K562 (cell line): ENCODE results near the gene ENKUR. TPM values are rescaled to one million over a fixed set of nuclear protein-coding genes. Genes with fewer than 3 reads are reported as not detected.

Experiments used
- COPS2 ChIP-seq: fragments of 450-650 bp; conservative IDR thresholded peaks from 2 replicates; pipeline ENCODE4 v1.6.1; 2016; ENCODE audit warnings: mild to moderate bottlenecking, moderate library complexity
- DPF2 ChIP-seq: fragments of 450-650 bp; IDR thresholded peaks from 2 replicates; pipeline ENCODE4 v1.6.1; 2016
- ESRRB ChIP-seq: fragments of 250-450 bp; sonication (Bioruptor Pico); IDR thresholded peaks from 2 replicates; pipeline ENCODE4 v1.5.0; 2020; ENCODE audit warnings: mild to moderate bottlenecking, moderate library complexity, borderline replicate concordance
- ETV1 ChIP-seq: fragments of 450-650 bp; conservative IDR thresholded peaks from 2 replicates; pipeline ENCODE4 v1.6.1; 2016; ENCODE audit warnings: missing genetic modification characterization, control low read depth, low read depth, missing compliant biosample characterization
- FOXA3 ChIP-seq, 2 experiments: fragments of 450-650 bp in 1 of 2; sonication (generic) in 1 of 2; formaldehyde crosslinking; IDR thresholded peaks in 1 of 2; conservative IDR thresholded peaks in 1 of 2; 2 replicates each; pipeline versions ENCODE4 v1.4.0 to v1.8.0; 2020 to 2022; ENCODE audit warnings: mild to moderate bottlenecking in 2 of 2, missing genetic modification reagents in 1 of 2
- HDAC2 ChIP-seq: fragments of 450-650 bp; IDR thresholded peaks from 2 replicates; pipeline ENCODE4 v1.6.1; 2016; ENCODE audit warnings: mild to moderate bottlenecking
- ID3 ChIP-seq, 2 experiments: fragments of 250-450 bp in 1 of 2; fragments of 450-650 bp in 1 of 2; sonication (Bioruptor Pico) in 1 of 2; IDR thresholded peaks; 2 replicates each; pipeline versions ENCODE4 v1.6.1 to v1.8.0; 2016 to 2021; ENCODE audit warnings: mild to moderate bottlenecking in 2 of 2, moderate library complexity in 2 of 2, missing compliant biosample characterization in 1 of 2, missing genetic modification characterization in 1 of 2
- IFI16 ChIP-seq: fragments of 250-450 bp; sonication (Bioruptor Pico); IDR thresholded peaks from 2 replicates; pipeline ENCODE4 v2.1.2; 2022; ENCODE audit warnings: mild to moderate bottlenecking, inconsistent platforms
- PRDM10 ChIP-seq: fragments of 450-650 bp; IDR thresholded peaks from 2 replicates; pipeline ENCODE4 v1.6.1; 2018; ENCODE audit not compliant: partially characterized antibody
- SIN3A ChIP-seq, 2 experiments: fragments of 150-350 bp in 1 of 2; IDR thresholded peaks; 2 replicates each; pipeline ENCODE4 v1.6.1; 2011 to 2016; ENCODE audit warnings: borderline replicate concordance in 2 of 2, low read depth in 2 of 2, low read length in 2 of 2, mild to moderate bottlenecking in 2 of 2, moderate library complexity in 2 of 2; ENCODE audit not compliant: control insufficient read depth in 1 of 2
- TSHZ1 ChIP-seq: fragments of 250-450 bp; sonication (Bioruptor Pico); IDR thresholded peaks from 2 replicates; pipeline ENCODE4 v1.4.0; 2020; ENCODE audit warnings: mild to moderate bottlenecking, moderate library complexity
- YBX1 ChIP-seq: fragments of 450-650 bp; IDR thresholded peaks from 2 replicates; pipeline ENCODE4 v1.7.1; 2016; ENCODE audit warnings: mild to moderate bottlenecking
- ZNF174 ChIP-seq: fragments of 250-450 bp; sonication (Bioruptor Pico); IDR thresholded peaks from 2 replicates; pipeline ENCODE4 v1.4.0; 2020; ENCODE audit warnings: mild to moderate bottlenecking
- ZNF347 ChIP-seq: fragments of 450-650 bp; formaldehyde crosslinking; IDR thresholded peaks from 2 replicates; pipeline ENCODE4 v1.4.0; 2020; ENCODE audit warnings: low read depth, mild to moderate bottlenecking, moderate library complexity
- ZNF518B ChIP-seq: fragments of 250-450 bp; sonication (Bioruptor Pico); IDR thresholded peaks from 2 replicates; pipeline ENCODE4 v1.5.0; 2021; ENCODE audit warnings: mild to moderate bottlenecking, moderate library complexity
- polyA plus RNA-seq, 8 experiments: library from polyadenylated mRNA; depleted of rRNA in 4 of 8; stranded (reverse) in 5 of 8; unstranded in 3 of 8; fragments of >200 nt; fragmentation: Nextera tagmentation in 2 of 8; fragmentation: Illumina TruSeq in 1 of 8; extraction: Ambion mirVana in 2 of 8; extraction: Trizol in 1 of 8; gene quantifications; 2 replicates each; pipeline versions ENCODE4 v1.2.1 to v1.2.3, GENCODE V29; 2011 to 2014; ENCODE audit warnings: inconsistent platforms in 1 of 8, missing spikeins in 1 of 8
- total RNA-seq, 7 experiments: library from RNA; depleted of rRNA in 6 of 7; stranded (reverse); fragments of >200 nt in 6 of 7; fragmentation: Illumina TruSeq in 2 of 7; extraction: Trizol in 2 of 7; gene quantifications; 2 replicates each; pipeline versions ENCODE4 v1.2.1 to v1.2.3, GENCODE V29; 2011 to 2021; ENCODE audit warnings: low replicate concordance in 1 of 7

Gene ENKUR
- total and polyA plus RNA-seq, 9 of the 15 experiments (the other 6 are each of a cell fraction or from before 2014, with no cell fraction given) = 0.06 to 0.46 (median 0.20) TPM

- no peak for TF ChIP-seq ZNF518B (CRISPR knock-in tag)
- no peak for TF ChIP-seq ZNF347
- TF ChIP-seq TSHZ1 (CRISPR knock-in tag) = no peak
- no peak for TF ChIP-seq ZNF174 (CRISPR knock-in tag)
- peak; percentile 61 to 68; a peak in 1 of 4 replicates for TF ChIP-seq SIN3A (IDR thresholded peaks at IDR 0.05; ENCODE audit: borderline replicate concordance in 2 of 2, control insufficient read depth in 1 of 2, low read depth in 2 of 2, low read length in 2 of 2)
- no peak for TF ChIP-seq IFI16
- 0 out of 2 replicates have a peak, but pooled peaks have one; percentile 12 for TF ChIP-seq DPF2
- peak; percentile 24 for TF ChIP-seq PRDM10
- no peak for TF ChIP-seq ETV1 (tag)
- TF ChIP-seq HDAC2 = peak; percentile 66; the same call in 1 of the 2 replicates
- TF ChIP-seq YBX1 = no peak
- no peak for TF ChIP-seq COPS2
- no peak for TF ChIP-seq ESRRB
- no peak for TF ChIP-seq FOXA3 (CRISPR knock-in tag; conservative IDR thresholded peaks at IDR 0.05 in 1 of 2, IDR thresholded peaks at IDR 0.05 in 1 of 2)
- TF ChIP-seq ID3 (CRISPR knock-in tag; IDR thresholded peaks at IDR 0.05) = no peak
- no peak for TF ChIP-seq ID3 (tag; IDR thresholded peaks at IDR 0.05)
Measured at GRCh38 chr10:25015828-25016375, at the start of gene ENKUR (continued).
